ENCODE data around the gene CLEC2A.

- no peak for TF ChIP-seq CTCF (IDR thresholded peaks at IDR 0.05)
- no peak for TF ChIP-seq POLR2A (IDR thresholded peaks at IDR 0.05)
Observed at GRCh38 chr12:9909724-9910123, 22.4 kb downstream of the CLEC2A start.
